HEK293 (cell line): ENCODE measurements around the gene CASZ1.

Source experiments
- CTCF ChIP-seq: fragments of 450-650 bp; formaldehyde crosslinking; IDR thresholded peaks from 2 replicates; pipeline ENCODE4 v1.5.1; 2016; ENCODE audit warnings: missing biosample characterization, missing genetic modification characterization
- KLF8 ChIP-seq: fragments of 450-650 bp; formaldehyde crosslinking; IDR thresholded peaks from 2 replicates; pipeline ENCODE4 v1.5.1; 2016; ENCODE audit warnings: missing biosample characterization, missing genetic modification characterization
- PRDM6 ChIP-seq: fragments of 450-650 bp; formaldehyde crosslinking; IDR thresholded peaks from 2 replicates; pipeline ENCODE4 v1.5.1; 2017; ENCODE audit warnings: missing biosample characterization, missing genetic modification characterization
- SP2 ChIP-seq: fragments of 450-650 bp; formaldehyde crosslinking; IDR thresholded peaks from 2 replicates; pipeline ENCODE4 v1.5.1; 2016; ENCODE audit warnings: missing biosample characterization, missing genetic modification characterization
- YY1 ChIP-seq: fragments of 450-650 bp; formaldehyde crosslinking; IDR thresholded peaks from 2 replicates; pipeline ENCODE4 v1.5.1; 2018; ENCODE audit warnings: missing biosample characterization, missing genetic modification characterization
- ZNF114 ChIP-seq: fragments of 450-650 bp; formaldehyde crosslinking; IDR thresholded peaks from 2 replicates; pipeline ENCODE4 v1.5.0; 2017; ENCODE audit warnings: missing biosample characterization, missing genetic modification characterization
- ZNF169 ChIP-seq: fragments of 450-650 bp; formaldehyde crosslinking; IDR thresholded peaks from 2 replicates; pipeline ENCODE4 v1.5.1; 2016; ENCODE audit warnings: missing biosample characterization, missing genetic modification characterization
- ZNF510 ChIP-seq: fragments of 450-650 bp; formaldehyde crosslinking; IDR thresholded peaks from 2 replicates; pipeline ENCODE4 v1.5.1; 2018; ENCODE audit warnings: mild to moderate bottlenecking, missing genetic modification characterization, missing biosample characterization; ENCODE audit not compliant: insufficient replicate concordance
- ZNF830 ChIP-seq: fragments of 450-650 bp; IDR thresholded peaks from 2 replicates; pipeline ENCODE4 v1.5.0; 2018; ENCODE audit warnings: missing biosample characterization, missing genetic modification characterization, low read depth, mild to moderate bottlenecking, moderate library complexity
- TF ChIP-seq, protein P1 (sequence below): fragments of 450-650 bp; formaldehyde crosslinking; IDR thresholded peaks from 2 replicates; pipeline ENCODE4 v1.5.1; 2017; ENCODE audit warnings: missing biosample characterization, missing genetic modification characterization
- TF ChIP-seq, protein P2 (sequence below): fragments of 450-650 bp; formaldehyde crosslinking; IDR thresholded peaks from 2 replicates; pipeline ENCODE4 v1.5.1; 2016; ENCODE audit warnings: missing biosample characterization, missing genetic modification characterization

- TF ChIP-seq, protein P1, sequence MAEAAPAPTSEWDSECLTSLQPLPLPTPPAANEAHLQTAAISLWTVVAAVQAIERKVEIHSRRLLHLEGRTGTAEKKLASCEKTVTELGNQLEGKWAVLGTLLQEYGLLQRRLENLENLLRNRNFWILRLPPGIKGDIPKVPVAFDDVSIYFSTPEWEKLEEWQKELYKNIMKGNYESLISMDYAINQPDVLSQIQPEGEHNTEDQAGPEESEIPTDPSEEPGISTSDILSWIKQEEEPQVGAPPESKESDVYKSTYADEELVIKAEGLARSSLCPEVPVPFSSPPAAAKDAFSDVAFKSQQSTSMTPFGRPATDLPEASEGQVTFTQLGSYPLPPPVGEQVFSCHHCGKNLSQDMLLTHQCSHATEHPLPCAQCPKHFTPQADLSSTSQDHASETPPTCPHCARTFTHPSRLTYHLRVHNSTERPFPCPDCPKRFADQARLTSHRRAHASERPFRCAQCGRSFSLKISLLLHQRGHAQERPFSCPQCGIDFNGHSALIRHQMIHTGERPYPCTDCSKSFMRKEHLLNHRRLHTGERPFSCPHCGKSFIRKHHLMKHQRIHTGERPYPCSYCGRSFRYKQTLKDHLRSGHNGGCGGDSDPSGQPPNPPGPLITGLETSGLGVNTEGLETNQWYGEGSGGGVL (tag by site-specific recombination): no peak
- no peak for TF ChIP-seq ZNF830 (tag by site-specific recombination)
- TF ChIP-seq KLF8: no peak
- TF ChIP-seq YY1 (tag by site-specific recombination): no peak
- TF ChIP-seq CTCF (tag by site-specific recombination): no peak
- TF ChIP-seq ZNF169 (tag by site-specific recombination): no peak
- TF ChIP-seq SP2: no peak
- no peak for TF ChIP-seq ZNF510
- TF ChIP-seq ZNF114 (tag by site-specific recombination): no peak
- TF ChIP-seq, protein P2, sequence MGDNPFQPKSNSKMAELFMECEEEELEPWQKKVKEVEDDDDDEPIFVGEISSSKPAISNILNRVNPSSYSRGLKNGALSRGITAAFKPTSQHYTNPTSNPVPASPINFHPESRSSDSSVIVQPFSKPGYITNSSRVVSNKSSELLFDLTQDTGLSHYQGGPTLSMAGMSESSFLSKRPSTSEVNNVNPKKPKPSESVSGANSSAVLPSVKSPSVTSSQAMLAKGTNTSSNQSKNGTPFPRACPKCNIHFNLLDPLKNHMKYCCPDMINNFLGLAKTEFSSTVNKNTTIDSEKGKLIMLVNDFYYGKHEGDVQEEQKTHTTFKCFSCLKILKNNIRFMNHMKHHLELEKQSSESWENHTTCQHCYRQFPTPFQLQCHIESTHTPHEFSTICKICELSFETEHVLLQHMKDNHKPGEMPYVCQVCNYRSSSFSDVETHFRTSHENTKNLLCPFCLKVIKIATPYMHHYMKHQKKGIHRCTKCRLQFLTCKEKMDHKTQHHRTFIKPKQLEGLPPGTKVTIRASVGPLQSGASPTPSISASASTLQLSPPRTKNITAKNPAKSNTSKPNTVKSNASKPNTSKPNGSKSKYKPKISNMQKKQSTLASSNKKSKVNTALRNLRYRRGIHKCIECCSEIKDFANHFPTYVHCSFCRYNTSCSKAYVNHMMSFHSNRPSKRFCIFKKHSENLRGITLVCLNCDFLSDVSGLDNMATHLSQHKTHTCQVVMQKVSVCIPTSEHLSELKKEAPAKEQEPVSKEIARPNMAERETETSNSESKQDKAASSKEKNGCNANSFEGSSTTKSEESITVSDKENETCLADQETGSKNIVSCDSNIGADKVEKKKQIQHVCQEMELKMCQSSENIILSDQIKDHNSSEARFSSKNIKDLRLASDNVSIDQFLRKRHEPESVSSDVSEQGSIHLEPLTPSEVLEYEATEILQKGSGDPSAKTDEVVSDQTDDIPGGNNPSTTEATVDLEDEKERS: no peak
- TF ChIP-seq PRDM6 (tag by site-specific recombination): no peak
These were observed 37.4 kb upstream of the CASZ1 start for GRCh38 chr1:10833630-10834557.
